Amniotic stem cell (primary cell): ENCODE results near the gene ZNF865.

Experiments
- DNase-seq: peaks from one replicate; lab custom pipeline; 2025; lab: John Stamatoyannopoulos, UW

The ZNF865 gene

GRCh38 chr19:55644842-55645511 is 39.5 kb downstream of the ZNF865 start:
- no peak for DNase-seq

DNA sequence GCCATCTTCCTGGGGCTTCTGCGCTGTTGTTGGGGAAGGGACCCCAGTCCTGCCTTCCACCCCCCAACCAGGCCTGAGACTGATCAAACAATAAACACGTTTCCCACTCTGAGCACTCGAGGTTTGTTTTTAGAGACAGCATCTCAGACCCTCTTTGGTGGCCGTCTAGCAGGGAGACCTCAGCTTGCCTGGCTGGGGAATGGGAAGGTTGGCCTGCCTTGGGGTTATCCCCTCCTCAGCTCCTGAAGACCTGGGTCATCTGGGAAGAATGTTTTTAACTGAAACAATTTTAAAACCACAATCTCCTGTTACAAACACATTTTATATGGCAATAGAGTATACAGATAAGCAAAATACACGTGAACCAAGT is 40.0 kb downstream of the ZNF865 start:
- DNase-seq, result no peak

DNA sequence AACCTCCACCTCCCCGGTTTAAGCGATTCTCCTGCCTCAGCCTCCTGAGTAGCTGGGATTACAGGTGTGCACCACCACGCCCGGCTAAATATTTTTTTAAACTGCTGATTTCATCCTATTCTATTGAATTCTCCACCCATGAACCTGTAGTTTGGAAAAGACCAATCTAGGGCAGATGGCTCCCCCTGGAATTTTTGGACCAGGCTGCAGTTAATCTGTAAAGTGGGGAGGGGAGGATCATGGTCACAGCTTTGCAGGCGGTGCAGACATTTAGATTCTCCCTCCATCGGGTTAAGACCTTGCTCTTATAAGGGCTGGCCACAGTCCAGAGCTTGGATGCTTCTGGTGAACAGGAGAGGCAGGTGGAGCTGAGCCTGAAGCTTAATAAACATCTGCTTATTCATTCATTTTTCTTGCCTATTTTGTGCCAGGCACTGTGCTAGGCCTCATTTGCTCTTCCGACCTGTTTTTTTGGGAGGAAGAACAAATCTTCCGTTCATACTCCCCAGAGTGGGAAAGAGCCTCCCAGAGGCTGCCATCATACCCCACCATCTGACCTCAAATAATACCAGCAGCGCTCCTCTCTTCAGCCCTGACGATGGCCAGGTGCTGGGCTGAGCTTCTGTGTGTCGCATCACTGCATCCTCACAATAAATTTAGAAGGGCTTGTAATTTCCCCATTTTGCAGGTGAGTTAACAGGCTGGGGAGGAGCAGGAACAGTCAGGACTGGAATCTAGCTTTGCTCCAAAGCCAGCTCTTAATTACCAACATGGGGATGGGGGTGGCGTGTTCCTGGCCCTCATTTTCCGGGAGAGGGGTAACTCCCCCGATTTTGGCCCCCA is 41.7 kb downstream of the ZNF865 start:
- DNase-seq, result no peak

- DNase-seq, result no peak
These were observed 42.5 kb downstream of the ZNF865 start, which contains the start of gene CCDC106 for GRCh38 chr19:55647732-55648584. TSS of gene CCDC106 (plus strand) at chr19:55648212. CDS start at chr19:55649047, 835 bp downstream.

GRCh38 chr19:55648585-55649267 is 43.3 kb downstream of the ZNF865 start:
- DNase-seq, result no peak

- DNase-seq, result no peak
These were observed 44.0 kb downstream of the ZNF865 start for GRCh38 chr19:55649268-55650125.

DNA sequence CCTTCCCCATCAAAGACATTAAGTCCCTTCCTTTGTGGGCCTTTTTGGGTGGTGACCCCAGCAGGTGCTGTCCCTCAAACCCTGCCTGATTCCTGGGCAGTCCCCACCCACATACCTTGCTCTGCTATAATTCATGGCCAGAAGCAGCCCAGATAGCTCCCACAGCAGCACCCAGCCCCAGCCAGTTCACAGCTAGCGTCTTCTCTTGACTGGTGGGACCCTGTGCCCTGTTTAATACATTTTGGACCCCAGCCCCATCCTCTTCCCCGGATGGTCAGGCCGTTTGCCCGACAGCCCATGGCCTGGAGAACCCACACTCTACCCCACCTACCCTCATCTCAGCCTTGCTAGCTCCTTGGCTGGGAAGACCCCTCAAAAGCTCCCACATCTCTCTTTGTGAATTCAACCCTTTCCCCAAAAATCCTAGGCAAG is 44.7 kb downstream of the ZNF865 start:
- DNase-seq, result no peak

DNA sequence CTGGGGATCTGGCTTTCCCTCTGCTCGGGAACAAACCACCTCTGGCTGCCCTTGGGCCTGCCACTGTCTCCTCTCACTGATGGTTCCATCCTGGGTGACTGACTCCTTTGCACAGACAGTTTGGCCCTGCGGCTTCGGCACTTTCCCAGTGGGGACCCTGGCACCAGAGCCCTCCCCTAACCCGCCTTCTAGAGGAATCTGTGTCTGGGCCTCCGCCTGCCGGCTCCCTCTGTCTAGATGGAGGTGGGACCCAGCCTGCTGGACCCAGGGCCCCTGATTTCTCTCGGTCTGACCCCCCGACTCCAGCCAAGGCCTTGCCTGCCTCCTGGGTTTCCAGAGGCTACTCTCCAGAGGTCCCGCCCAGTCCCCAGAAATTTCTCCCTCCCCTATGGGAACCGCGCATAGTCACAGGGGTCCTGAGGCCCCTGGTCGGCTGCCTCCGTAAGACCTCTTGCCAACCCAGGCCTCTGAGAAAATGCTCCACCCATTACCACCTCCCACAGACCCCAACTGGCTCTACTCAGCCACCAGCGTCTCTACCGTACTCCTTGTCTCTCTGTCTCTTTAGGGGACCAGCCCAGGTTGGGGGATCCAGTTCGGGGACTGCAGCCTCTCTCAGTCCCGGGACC is 45.3 kb downstream of the ZNF865 start:
- no peak for DNase-seq

- no peak for DNase-seq
These were observed 45.8 kb downstream of the ZNF865 start for GRCh38 chr19:55651236-55651635.

- no peak for DNase-seq
These were observed 47.1 kb downstream of the ZNF865 start for GRCh38 chr19:55652311-55653128.

GRCh38 chr19:55653651-55654322 is 48.3 kb downstream of the ZNF865 start:
- peak; percentile 95 for DNase-seq

DNA sequence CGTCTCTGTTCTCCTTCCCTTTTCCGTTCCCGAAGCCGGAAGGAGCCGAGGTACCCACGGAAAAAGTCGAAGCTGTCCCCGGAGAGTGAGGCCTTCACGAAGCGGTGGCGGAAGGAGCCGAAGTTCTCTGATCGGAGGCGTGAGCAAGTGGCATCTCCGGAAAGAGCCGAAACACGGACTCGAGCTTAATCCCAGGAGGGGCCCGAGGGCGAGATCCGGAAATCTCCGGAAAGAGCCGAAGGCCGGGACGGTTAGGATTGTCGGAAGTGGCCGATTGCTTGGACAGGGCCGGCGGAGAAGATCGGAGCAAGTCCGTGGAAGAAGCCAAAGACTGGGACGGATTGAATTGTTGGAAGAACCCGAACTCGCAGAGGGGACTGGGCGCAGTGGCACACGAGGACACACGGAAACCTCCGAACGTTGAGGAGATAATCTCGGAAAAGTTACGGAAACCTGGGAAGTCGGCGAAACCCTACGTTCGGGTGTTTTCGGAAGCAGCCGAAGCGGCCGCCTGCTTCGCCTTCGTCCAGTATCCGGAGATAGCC is 48.9 kb downstream of the ZNF865 start:
- DNase-seq, result peak; percentile 98

- peak; percentile 56 for DNase-seq
These were observed 49.6 kb downstream of the ZNF865 start, which contains the start of gene U2AF2 for GRCh38 chr19:55654868-55655647. TSS of gene U2AF2 (plus strand) at chr19:55655035. CDS start at chr19:55655105, 70 bp downstream.

DNA sequence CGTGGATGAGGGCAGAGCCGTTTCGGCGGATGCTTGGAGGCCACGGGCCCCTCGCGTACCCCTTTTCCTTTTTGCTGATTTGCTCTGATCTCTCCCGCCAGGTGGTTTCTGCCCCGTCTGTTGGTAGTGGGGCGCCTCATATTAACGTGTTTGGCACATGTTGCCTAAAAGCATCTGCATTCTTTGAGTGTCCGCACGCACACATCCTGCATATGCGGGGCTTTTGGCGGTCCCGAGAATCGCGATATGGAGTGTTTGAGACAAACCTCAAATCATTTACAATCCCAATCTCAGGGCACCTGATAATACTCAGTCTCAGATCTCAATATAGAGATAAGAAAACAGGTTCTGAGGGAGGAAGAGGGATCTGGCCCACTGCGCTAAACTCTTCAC is 50.2 kb downstream of the ZNF865 start:
- DNase-seq, result no peak

- no peak for DNase-seq
These were observed 51.1 kb downstream of the ZNF865 start for GRCh38 chr19:55656552-55656951.

- no peak for DNase-seq
These were observed 51.7 kb downstream of the ZNF865 start for GRCh38 chr19:55656988-55657747.
